Gastroesophageal sphincter (tissue), 4 donors: ENCODE results near the gene C2orf66. TPM values are rescaled to one million over a fixed set of nuclear protein-coding genes. Genes with fewer than 3 reads are reported as not detected.

Source experiments
- ATAC-seq: fragments of 150-250 bp; one replicate; pipeline ENCODE4 v1.9.1; 2016; ENCODE audit warnings: mild to moderate bottlenecking, moderate library complexity
- H3K27ac ChIP-seq, 4 donors: fragments of 200-600 bp; sonication (generic) in 3 of 4; 1 replicate in 3 of 4; 2 replicates in 1 of 4; pipeline ENCODE4 v1.5.1; 2016 to 2019
- H3K27me3 ChIP-seq: fragments of 200-600 bp; sonication (generic); one replicate; pipeline ENCODE4 v1.5.1; 2019
- H3K36me3 ChIP-seq, 2 donors: fragments of 200-600 bp; sonication (generic); one replicate each; pipeline ENCODE4 v1.5.1; 2019; ENCODE audit warnings: control low read depth in 1 of 2
- H3K4me1 ChIP-seq, 3 donors: fragments of 200-600 bp; sonication (generic); 1 replicate in 2 of 3; 2 replicates in 1 of 3; pipeline ENCODE4 v1.5.1; 2016 to 2019; ENCODE audit warnings: control low read depth in 2 of 3
- H3K4me3 ChIP-seq, 2 donors: fragments of 200-600 bp; sonication (generic); one replicate each; pipeline ENCODE4 v1.5.1; 2019; ENCODE audit warnings: mild to moderate bottlenecking in 1 of 2, moderate library complexity in 1 of 2
- H3K9me3 ChIP-seq, 3 donors: fragments of 200-600 bp; sonication (generic); one replicate each; pipeline ENCODE4 v1.5.1; 2017 to 2019; ENCODE audit warnings: control low read depth in 2 of 3
- EP300 ChIP-seq: sonication (generic); formaldehyde crosslinking; IDR thresholded peaks from one replicate; pipeline ENCODE4 v1.6.1; 2017; ENCODE audit warnings: antibody characterized with exemption, mild to moderate bottlenecking
- POLR2A ChIP-seq, 2 donors: fragments of 450-650 bp; IDR thresholded peaks; one replicate each; pipeline ENCODE4 v1.6.1; 2017; ENCODE audit warnings: antibody characterized with exemption in 2 of 2, mild to moderate bottlenecking in 2 of 2, moderate library complexity in 1 of 2
- POLR2AphosphoS5 ChIP-seq: sonication (generic); formaldehyde crosslinking; IDR thresholded peaks from one replicate; pipeline ENCODE4 v1.6.1; 2017; ENCODE audit warnings: antibody characterized with exemption
- WGBS, 2 donors: methylation state at CpG; one replicate each; pipeline ENCODE4 v1.1.5; 2018; ENCODE audit warnings: low coverage in 1 of 2; 5-methylcytosine and 5-hydroxymethylcytosine counted together
- small RNA-seq, 4 donors: library from RNA; depleted of rRNA; stranded (forward); fragments of <200 nt; gene quantifications; one replicate each; pipeline ENCODE3, GENCODE V24; 2016
- total RNA-seq, 4 donors: library from RNA; depleted of rRNA; stranded (reverse); fragments of >200 nt; gene quantifications; one replicate each; pipeline ENCODE4 v1.1.0, GENCODE V29; 2016
- TF ChIP-seq, protein P1 (sequence below), 4 experiments: fragments of 200-600 bp in 2 of 4; fragments of 450-650 bp in 2 of 4; sonication (generic) in 1 of 4; IDR thresholded peaks; one replicate each; pipeline ENCODE4 v1.5.1; 2017 to 2019; ENCODE audit warnings: antibody characterized with exemption in 4 of 4, mild to moderate bottlenecking in 2 of 4, moderate library complexity in 2 of 4

Gene C2orf66
- total RNA-seq, 4 donors from 2014 or later = 0.13 TPM; not detected in 3

DNA sequence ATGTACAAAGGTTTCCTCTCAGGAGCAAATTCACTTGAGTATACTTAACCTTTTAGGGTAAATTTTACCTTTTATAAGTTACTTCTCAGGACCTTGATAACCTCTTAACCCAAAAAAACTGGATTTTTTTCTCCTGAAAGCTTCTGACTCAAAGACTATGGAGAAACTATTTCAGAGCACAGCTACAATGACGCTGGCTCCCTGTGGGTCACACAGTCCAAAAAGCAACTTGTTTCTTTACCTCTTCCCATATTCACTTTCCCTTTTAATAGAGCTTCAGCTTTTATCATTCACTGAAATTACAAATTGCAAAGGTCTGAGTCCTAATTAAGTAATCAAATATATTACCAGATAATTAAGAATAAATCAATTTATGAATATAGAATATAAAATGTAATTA is 42.1 kb downstream of the C2orf66 start:
- TF ChIP-seq POLR2A (IDR thresholded peaks at IDR 0.05) = no peak
- TF ChIP-seq EP300 = no peak
- TF ChIP-seq, protein P1, sequence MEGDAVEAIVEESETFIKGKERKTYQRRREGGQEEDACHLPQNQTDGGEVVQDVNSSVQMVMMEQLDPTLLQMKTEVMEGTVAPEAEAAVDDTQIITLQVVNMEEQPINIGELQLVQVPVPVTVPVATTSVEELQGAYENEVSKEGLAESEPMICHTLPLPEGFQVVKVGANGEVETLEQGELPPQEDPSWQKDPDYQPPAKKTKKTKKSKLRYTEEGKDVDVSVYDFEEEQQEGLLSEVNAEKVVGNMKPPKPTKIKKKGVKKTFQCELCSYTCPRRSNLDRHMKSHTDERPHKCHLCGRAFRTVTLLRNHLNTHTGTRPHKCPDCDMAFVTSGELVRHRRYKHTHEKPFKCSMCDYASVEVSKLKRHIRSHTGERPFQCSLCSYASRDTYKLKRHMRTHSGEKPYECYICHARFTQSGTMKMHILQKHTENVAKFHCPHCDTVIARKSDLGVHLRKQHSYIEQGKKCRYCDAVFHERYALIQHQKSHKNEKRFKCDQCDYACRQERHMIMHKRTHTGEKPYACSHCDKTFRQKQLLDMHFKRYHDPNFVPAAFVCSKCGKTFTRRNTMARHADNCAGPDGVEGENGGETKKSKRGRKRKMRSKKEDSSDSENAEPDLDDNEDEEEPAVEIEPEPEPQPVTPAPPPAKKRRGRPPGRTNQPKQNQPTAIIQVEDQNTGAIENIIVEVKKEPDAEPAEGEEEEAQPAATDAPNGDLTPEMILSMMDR (IDR thresholded peaks at IDR 0.05) = no peak
- no peak for TF ChIP-seq POLR2AphosphoS5
- WGBS, 2 donors = 86 to 94% methylated on average over 1 of the region's 1 CpG
- H3K27me3 ChIP-seq = no peaks in the 10 kb centered on the region

DNA sequence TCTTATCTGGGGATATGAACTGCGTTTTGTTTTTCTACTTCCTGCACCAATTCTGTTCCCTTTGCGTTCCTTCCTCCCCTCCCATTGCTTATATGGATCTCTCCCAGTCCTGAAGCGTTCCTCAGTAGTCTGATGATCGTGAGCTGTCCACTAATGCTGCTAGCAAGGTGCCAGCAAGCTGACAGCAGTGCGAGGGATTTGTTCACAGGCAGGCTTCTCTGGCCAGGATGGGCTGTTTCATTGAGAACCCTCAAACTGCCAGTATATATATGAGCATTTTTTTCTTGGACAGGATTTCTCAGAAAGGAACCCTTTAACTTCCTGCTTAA is 49.8 kb downstream of the C2orf66 start:
- H3K27me3 ChIP-seq = no peaks in the 10 kb centered on the region
- H3K4me1 ChIP-seq = no peaks in the 10 kb centered on the region
- ATAC-seq = no peak
- H3K36me3 ChIP-seq = peaks cover 0 to 24% of the 10 kb centered on the region in 2 donors
- 17 to 44% methylated on average over 1 to 5 of the region's 5 CpGs for WGBS, 2 donors
- no peak for TF ChIP-seq POLR2AphosphoS5
- TF ChIP-seq EP300 = no peak
- TF ChIP-seq, protein P1 (IDR thresholded peaks at IDR 0.05) = no peak
- TF ChIP-seq POLR2A (IDR thresholded peaks at IDR 0.05) = no peak
- H3K9me3 ChIP-seq = peaks cover 0 to 22% (median 0%) of the 10 kb centered on the region in 3 donors
- no peak overlapping the region for H3K4me3 ChIP-seq
- H3K27ac ChIP-seq = no peak overlapping the region

More for the DNA sequence above, 42.1 kb downstream of the C2orf66 start:
- no peaks in the 10 kb centered on the region for H3K9me3 ChIP-seq
- H3K27ac ChIP-seq = no peak overlapping the region
- H3K36me3 ChIP-seq = peaks cover 0 to 98% of the 10 kb centered on the region in 2 donors
- ATAC-seq = no peak
- no peaks in the 10 kb centered on the region for H3K4me1 ChIP-seq
- no peak overlapping the region for H3K4me3 ChIP-seq

DNA sequence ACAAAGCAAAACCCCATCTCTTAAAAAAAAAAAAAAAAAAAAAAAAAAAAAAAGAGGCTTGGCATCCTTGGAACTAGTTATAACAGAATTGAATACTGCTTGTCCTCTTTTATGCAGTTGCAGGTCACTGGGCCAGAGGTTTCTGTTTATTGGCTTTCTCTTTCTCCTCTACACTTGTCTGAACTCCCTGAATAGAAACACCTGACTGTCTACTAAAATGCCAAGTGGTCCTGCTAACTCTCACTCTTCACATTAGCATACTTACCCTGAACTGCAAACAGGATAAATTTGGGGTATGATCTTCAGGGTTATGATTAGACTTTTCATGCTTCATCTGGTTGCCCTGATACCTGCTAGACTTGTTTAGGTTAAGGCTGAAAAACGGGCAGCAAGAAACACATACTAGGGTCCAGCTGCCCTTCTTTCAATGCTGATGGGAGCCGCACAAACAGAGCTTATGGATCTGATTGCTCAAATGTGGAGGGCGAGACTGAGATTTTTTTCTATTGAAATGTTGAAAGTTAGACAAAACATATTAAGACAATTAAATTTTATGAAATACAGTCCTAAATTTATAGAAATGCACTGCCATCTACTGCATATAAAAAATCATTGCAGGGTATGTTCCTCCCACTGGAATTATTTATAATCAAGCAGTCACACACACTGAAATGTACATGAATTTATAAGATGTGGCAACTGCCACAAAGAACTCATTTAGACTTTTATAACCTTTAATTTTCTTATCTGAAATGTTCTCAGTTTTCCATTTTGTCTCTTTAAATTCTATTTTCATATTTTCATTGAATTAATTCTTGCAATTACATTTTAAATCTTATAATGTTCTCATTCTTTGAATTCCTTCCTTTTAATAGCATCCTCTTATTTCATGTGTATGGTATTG is 50.4 kb downstream of the C2orf66 start:
- H3K9me3 ChIP-seq = peaks cover 0 to 29% (median 0%) of the 10 kb centered on the region in 3 donors
- H3K27ac ChIP-seq = no peak overlapping the region
- TF ChIP-seq EP300 = no peak
- no peak for TF ChIP-seq POLR2AphosphoS5
- TF ChIP-seq, protein P1 (IDR thresholded peaks at IDR 0.05) = no peak
- TF ChIP-seq POLR2A (IDR thresholded peaks at IDR 0.05) = no peak
- no peaks in the 10 kb centered on the region for H3K4me1 ChIP-seq
- no peak overlapping the region for H3K4me3 ChIP-seq
- WGBS, 2 donors = 36 to 63% methylated on average over 2 to 3 of the region's 3 CpGs
- H3K27me3 ChIP-seq = no peaks in the 10 kb centered on the region
- H3K36me3 ChIP-seq = peaks cover 0 to 18% of the 10 kb centered on the region in 2 donors
- no peak for ATAC-seq

Small RNAs within 50 kb of the gene (small RNA-seq; reads per million reads assigned to genes)
- gene AC012486.1 = 0 reads per million in 4 donors

Other genes starting within 250 kb of the C2orf66 start
- 1 to 10 TPM; 1.2 to 7.0 (median 5.3) TPM for gene HECW2, start 215.8 kb downstream of the C2orf66 start, total RNA-seq
- gene CCDC150, start 169.6 kb downstream of the C2orf66 start, total RNA-seq = 1 to 10 TPM in 2 of 4 donors, not detected in 2; 1.0 to 2.6 TPM
- 10 to 100 TPM; 13.3 to 30.2 (median 24.3) TPM for gene GTF3C3, start 9.7 kb downstream of the C2orf66 start, total RNA-seq
- 10 to 100 TPM in 1 of 4 donors, 1 to 10 TPM in 3; 4.3 to 10.2 (median 6.9) TPM for gene PGAP1, start 117.4 kb upstream of the C2orf66 start, total RNA-seq